WTC11 (cell line): ENCODE data around the gene PCDH9. TPM values are rescaled to one million over a fixed set of nuclear protein-coding genes. Genes with fewer than 3 reads are reported as not detected.

ENCODE experiments used
- ATAC-seq: fragments of 200-7000 bp; cut with Tn5 transposase; 2 replicates; pipeline ENCODE4 v1.10.0; 2021; ENCODE audit warnings: mild to moderate bottlenecking, moderate library complexity
- CTCF ChIA-PET: fragments of 300-600 bp; sonication (Branson Sonifier 250); formaldehyde crosslinking; loops from one replicate; lab custom pipeline; 2021; ENCODE audit warnings: antibody characterized with exemption; lab: Charles Lee
- POLR2A ChIA-PET: fragments of 350-600 bp; sonication (Branson Sonifier 250); formaldehyde crosslinking; loops from one replicate; lab custom pipeline; 2021; ENCODE audit warnings: antibody characterized with exemption; lab: Charles Lee
- DNase-seq: peaks from one replicate; pipeline ENCODE4 v3.0.0; 2021; ENCODE audit warnings: low spot score
- H3K27ac Mint-ChIP-seq: 2 replicates; pipeline ENCODE4 v1.8.0; 2021; ENCODE audit warnings: mixed read lengths
- H3K27me3 Mint-ChIP-seq: 2 replicates; pipeline ENCODE4 v1.8.0; 2021; ENCODE audit warnings: low read depth, mild to moderate bottlenecking, moderate library complexity, mixed read lengths
- H3K36me3 Mint-ChIP-seq: 2 replicates; pipeline ENCODE4 v1.8.0; 2021; ENCODE audit warnings: mixed read lengths
- H3K4me1 Mint-ChIP-seq: 2 replicates; pipeline ENCODE4 v1.8.0; 2022; ENCODE audit warnings: mixed read lengths
- H3K4me3 Mint-ChIP-seq: 2 replicates; pipeline ENCODE4 v1.8.0; 2021; ENCODE audit warnings: mild to moderate bottlenecking, moderate library complexity, mixed read lengths
- H3K9me3 Mint-ChIP-seq: 2 replicates; pipeline ENCODE4 v1.8.0; 2021; ENCODE audit warnings: mixed read lengths
- E2F5 ChIP-seq: sonication (generic); formaldehyde crosslinking; IDR thresholded peaks from 2 replicates; pipeline ENCODE4 v1.8.1; 2022; ENCODE audit warnings: mild to moderate bottlenecking, moderate library complexity, missing genetic modification reagents
- ELF4 ChIP-seq: sonication (generic); formaldehyde crosslinking; IDR thresholded peaks from 2 replicates; pipeline ENCODE4 v1.8.1; 2022; ENCODE audit warnings: low read depth, mild to moderate bottlenecking, moderate library complexity, missing genetic modification reagents
- EMX1 ChIP-seq: fragments of 250-450 bp; sonication (Bioruptor Pico); IDR thresholded peaks from 2 replicates; pipeline ENCODE4 v1.8.0; 2021; ENCODE audit warnings: mild to moderate bottlenecking
- FOXJ3 ChIP-seq: sonication (generic); formaldehyde crosslinking; IDR thresholded peaks from 2 replicates; pipeline ENCODE4 v1.9.0; 2021; ENCODE audit warnings: missing genetic modification reagents, mild to moderate bottlenecking, borderline replicate concordance
- NR3C1 ChIP-seq: sonication (generic); formaldehyde crosslinking; conservative IDR thresholded peaks from 2 replicates; pipeline ENCODE4 v1.8.1; 2023; ENCODE audit warnings: low read depth, mild to moderate bottlenecking, missing genetic modification reagents
- SMAD4 ChIP-seq: sonication (generic); formaldehyde crosslinking; IDR thresholded peaks from 2 replicates; pipeline ENCODE4 v1.8.0; 2022; ENCODE audit warnings: mild to moderate bottlenecking, missing genetic modification reagents
- SP1 ChIP-seq: sonication (generic); formaldehyde crosslinking; conservative IDR thresholded peaks from 2 replicates; pipeline ENCODE4 v1.8.1; 2022; ENCODE audit warnings: missing genetic modification reagents
- STAT6 ChIP-seq: sonication (generic); formaldehyde crosslinking; conservative IDR thresholded peaks from 2 replicates; pipeline ENCODE4 v1.8.1; 2023; ENCODE audit warnings: mild to moderate bottlenecking, low read depth, missing genetic modification reagents, moderate library complexity
- ZNF219 ChIP-seq: sonication (generic); formaldehyde crosslinking; IDR thresholded peaks from 2 replicates; pipeline ENCODE4 v1.8.0; 2023; ENCODE audit warnings: missing genetic modification reagents, mild to moderate bottlenecking, borderline replicate concordance
- ZNF232 ChIP-seq: sonication (generic); formaldehyde crosslinking; IDR thresholded peaks from 2 replicates; pipeline ENCODE4 v1.8.0; 2022; ENCODE audit warnings: mild to moderate bottlenecking, missing genetic modification reagents
- ZNF671 ChIP-seq: fragments of 250-450 bp; sonication (Bioruptor Pico); IDR thresholded peaks from 2 replicates; pipeline ENCODE4 v1.8.0; 2021; ENCODE audit warnings: mild to moderate bottlenecking
- total RNA-seq: library from RNA; stranded (reverse); gene quantifications from 3 replicates; pipeline ENCODE4 v1.2.3, GENCODE V29; 2021
- TF ChIP-seq, protein P1 (sequence below): sonication (generic); formaldehyde crosslinking; IDR thresholded peaks from 2 replicates; pipeline ENCODE4 v1.8.0; 2023; ENCODE audit warnings: mild to moderate bottlenecking, missing genetic modification reagents
- TF ChIP-seq, protein P2 (sequence below): sonication (generic); formaldehyde crosslinking; IDR thresholded peaks from 2 replicates; pipeline ENCODE4 v1.8.1; 2022; ENCODE audit warnings: mild to moderate bottlenecking, missing genetic modification reagents, moderate library complexity, borderline replicate concordance
- TF ChIP-seq, protein P3 (sequence below): fragments of 250-450 bp; sonication (Bioruptor Pico); IDR thresholded peaks from 2 replicates; pipeline ENCODE4 v1.9.0; 2021; ENCODE audit warnings: mild to moderate bottlenecking
- TF ChIP-seq, protein P4 (sequence below): fragments of 250-450 bp; sonication (Bioruptor Pico); IDR thresholded peaks from 2 replicates; pipeline ENCODE4 v1.9.0; 2021; ENCODE audit warnings: mild to moderate bottlenecking, borderline replicate concordance
- TF ChIP-seq, protein P5 (sequence below): sonication (generic); formaldehyde crosslinking; IDR thresholded peaks from 2 replicates; pipeline ENCODE4 v1.8.1; 2023; ENCODE audit warnings: mild to moderate bottlenecking, missing genetic modification reagents
- TF ChIP-seq, protein P6 (sequence below): fragments of 200-600 bp; IDR thresholded peaks from 2 replicates; pipeline ENCODE4 v1.8.0; 2022; ENCODE audit warnings: antibody characterized with exemption

The PCDH9 gene
- total RNA-seq, 1 experiment from 2014 or later = 0.48 TPM

DNA sequence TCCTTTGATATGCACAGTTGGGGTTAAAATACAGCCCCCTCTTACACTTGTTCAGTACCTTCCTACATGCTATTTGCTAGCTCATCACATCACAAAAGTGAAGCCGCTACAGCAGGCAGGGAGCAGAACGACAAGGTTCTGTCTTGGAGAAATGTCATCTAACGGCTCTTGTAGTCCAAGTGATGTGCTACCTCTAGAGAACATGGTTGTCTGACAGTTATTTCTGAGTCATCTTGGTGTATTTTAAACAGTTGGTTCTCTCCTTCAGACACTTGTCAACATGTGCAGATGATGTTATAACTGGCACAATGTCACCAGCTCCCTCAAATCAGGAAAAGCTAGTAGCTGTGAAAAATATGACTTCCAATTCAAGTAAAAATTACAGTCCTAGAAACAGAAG lies 865.0 kb downstream of the PCDH9 start:
- peaks cover 9% of the 10 kb centered on the region for H3K4me1 Mint-ChIP-seq
- H3K36me3 Mint-ChIP-seq = peaks cover 22% of the 10 kb centered on the region
- POLR2A ChIA-PET = no interaction called here
- DNase-seq = no peak
- no peak for ATAC-seq
- no peaks in the 10 kb centered on the region for H3K27me3 Mint-ChIP-seq
- TF ChIP-seq STAT6 (no peak), NR3C1 (CRISPR knock-in tag) (no peak), ZNF232 (no peak), SMAD4 (no peak), FOXJ3 (CRISPR knock-in tag) (no peak), ZNF671 (CRISPR knock-in tag) (no peak)
- TF ChIP-seq, protein P1, sequence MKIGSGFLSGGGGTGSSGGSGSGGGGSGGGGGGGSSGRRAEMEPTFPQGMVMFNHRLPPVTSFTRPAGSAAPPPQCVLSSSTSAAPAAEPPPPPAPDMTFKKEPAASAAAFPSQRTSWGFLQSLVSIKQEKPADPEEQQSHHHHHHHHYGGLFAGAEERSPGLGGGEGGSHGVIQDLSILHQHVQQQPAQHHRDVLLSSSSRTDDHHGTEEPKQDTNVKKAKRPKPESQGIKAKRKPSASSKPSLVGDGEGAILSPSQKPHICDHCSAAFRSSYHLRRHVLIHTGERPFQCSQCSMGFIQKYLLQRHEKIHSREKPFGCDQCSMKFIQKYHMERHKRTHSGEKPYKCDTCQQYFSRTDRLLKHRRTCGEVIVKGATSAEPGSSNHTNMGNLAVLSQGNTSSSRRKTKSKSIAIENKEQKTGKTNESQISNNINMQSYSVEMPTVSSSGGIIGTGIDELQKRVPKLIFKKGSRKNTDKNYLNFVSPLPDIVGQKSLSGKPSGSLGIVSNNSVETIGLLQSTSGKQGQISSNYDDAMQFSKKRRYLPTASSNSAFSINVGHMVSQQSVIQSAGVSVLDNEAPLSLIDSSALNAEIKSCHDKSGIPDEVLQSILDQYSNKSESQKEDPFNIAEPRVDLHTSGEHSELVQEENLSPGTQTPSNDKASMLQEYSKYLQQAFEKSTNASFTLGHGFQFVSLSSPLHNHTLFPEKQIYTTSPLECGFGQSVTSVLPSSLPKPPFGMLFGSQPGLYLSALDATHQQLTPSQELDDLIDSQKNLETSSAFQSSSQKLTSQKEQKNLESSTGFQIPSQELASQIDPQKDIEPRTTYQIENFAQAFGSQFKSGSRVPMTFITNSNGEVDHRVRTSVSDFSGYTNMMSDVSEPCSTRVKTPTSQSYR (CRISPR knock-in tag) = no peak
- TF ChIP-seq, protein P2, sequence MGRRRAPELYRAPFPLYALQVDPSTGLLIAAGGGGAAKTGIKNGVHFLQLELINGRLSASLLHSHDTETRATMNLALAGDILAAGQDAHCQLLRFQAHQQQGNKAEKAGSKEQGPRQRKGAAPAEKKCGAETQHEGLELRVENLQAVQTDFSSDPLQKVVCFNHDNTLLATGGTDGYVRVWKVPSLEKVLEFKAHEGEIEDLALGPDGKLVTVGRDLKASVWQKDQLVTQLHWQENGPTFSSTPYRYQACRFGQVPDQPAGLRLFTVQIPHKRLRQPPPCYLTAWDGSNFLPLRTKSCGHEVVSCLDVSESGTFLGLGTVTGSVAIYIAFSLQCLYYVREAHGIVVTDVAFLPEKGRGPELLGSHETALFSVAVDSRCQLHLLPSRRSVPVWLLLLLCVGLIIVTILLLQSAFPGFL (CRISPR knock-in tag) = no peak
- TF ChIP-seq, protein P3, sequence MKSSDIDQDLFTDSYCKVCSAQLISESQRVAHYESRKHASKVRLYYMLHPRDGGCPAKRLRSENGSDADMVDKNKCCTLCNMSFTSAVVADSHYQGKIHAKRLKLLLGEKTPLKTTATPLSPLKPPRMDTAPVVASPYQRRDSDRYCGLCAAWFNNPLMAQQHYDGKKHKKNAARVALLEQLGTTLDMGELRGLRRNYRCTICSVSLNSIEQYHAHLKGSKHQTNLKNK (CRISPR knock-in tag) = no peak
- H3K4me3 Mint-ChIP-seq = no peak overlapping the region
- no peak overlapping the region for H3K27ac Mint-ChIP-seq
- CTCF ChIA-PET = no interaction called here
- peaks cover 21% of the 10 kb centered on the region for H3K9me3 Mint-ChIP-seq

DNA sequence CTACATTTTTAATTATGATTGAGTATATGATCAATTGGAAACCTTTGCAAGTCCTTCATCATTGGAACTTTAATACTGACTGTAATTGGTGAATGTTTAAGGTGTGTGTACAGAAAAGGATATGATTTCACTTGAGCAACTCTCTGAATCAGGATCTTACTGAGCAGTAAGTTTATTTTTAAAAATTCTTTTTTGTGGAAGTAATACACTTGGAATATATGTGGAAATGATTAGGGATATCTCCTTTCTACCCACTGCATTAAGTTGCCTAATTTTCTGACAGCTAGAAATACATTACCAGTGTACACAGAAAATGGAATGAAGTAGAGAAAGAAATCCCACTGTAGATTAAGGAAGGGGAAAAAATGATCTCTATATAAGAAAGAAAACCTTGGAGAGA lies 865.8 kb downstream of the PCDH9 start:
- no peak for ATAC-seq
- H3K9me3 Mint-ChIP-seq = peaks cover 19% of the 10 kb centered on the region
- TF ChIP-seq EMX1 (CRISPR knock-in tag) = no peak
- no peak for TF ChIP-seq FOXJ3 (CRISPR knock-in tag)
- TF ChIP-seq E2F5 (CRISPR knock-in tag) = no peak
- TF ChIP-seq, protein P4, sequence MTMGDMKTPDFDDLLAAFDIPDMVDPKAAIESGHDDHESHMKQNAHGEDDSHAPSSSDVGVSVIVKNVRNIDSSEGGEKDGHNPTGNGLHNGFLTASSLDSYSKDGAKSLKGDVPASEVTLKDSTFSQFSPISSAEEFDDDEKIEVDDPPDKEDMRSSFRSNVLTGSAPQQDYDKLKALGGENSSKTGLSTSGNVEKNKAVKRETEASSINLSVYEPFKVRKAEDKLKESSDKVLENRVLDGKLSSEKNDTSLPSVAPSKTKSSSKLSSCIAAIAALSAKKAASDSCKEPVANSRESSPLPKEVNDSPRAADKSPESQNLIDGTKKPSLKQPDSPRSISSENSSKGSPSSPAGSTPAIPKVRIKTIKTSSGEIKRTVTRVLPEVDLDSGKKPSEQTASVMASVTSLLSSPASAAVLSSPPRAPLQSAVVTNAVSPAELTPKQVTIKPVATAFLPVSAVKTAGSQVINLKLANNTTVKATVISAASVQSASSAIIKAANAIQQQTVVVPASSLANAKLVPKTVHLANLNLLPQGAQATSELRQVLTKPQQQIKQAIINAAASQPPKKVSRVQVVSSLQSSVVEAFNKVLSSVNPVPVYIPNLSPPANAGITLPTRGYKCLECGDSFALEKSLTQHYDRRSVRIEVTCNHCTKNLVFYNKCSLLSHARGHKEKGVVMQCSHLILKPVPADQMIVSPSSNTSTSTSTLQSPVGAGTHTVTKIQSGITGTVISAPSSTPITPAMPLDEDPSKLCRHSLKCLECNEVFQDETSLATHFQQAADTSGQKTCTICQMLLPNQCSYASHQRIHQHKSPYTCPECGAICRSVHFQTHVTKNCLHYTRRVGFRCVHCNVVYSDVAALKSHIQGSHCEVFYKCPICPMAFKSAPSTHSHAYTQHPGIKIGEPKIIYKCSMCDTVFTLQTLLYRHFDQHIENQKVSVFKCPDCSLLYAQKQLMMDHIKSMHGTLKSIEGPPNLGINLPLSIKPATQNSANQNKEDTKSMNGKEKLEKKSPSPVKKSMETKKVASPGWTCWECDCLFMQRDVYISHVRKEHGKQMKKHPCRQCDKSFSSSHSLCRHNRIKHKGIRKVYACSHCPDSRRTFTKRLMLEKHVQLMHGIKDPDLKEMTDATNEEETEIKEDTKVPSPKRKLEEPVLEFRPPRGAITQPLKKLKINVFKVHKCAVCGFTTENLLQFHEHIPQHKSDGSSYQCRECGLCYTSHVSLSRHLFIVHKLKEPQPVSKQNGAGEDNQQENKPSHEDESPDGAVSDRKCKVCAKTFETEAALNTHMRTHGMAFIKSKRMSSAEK (CRISPR knock-in tag) = no peak
- TF ChIP-seq ELF4 = no peak
- TF ChIP-seq ZNF219 (CRISPR knock-in tag) = no peak
- TF ChIP-seq, protein P5, sequence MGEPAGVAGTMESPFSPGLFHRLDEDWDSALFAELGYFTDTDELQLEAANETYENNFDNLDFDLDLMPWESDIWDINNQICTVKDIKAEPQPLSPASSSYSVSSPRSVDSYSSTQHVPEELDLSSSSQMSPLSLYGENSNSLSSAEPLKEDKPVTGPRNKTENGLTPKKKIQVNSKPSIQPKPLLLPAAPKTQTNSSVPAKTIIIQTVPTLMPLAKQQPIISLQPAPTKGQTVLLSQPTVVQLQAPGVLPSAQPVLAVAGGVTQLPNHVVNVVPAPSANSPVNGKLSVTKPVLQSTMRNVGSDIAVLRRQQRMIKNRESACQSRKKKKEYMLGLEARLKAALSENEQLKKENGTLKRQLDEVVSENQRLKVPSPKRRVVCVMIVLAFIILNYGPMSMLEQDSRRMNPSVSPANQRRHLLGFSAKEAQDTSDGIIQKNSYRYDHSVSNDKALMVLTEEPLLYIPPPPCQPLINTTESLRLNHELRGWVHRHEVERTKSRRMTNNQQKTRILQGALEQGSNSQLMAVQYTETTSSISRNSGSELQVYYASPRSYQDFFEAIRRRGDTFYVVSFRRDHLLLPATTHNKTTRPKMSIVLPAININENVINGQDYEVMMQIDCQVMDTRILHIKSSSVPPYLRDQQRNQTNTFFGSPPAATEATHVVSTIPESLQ (CRISPR knock-in tag) = no peak
- TF ChIP-seq, protein P6, sequence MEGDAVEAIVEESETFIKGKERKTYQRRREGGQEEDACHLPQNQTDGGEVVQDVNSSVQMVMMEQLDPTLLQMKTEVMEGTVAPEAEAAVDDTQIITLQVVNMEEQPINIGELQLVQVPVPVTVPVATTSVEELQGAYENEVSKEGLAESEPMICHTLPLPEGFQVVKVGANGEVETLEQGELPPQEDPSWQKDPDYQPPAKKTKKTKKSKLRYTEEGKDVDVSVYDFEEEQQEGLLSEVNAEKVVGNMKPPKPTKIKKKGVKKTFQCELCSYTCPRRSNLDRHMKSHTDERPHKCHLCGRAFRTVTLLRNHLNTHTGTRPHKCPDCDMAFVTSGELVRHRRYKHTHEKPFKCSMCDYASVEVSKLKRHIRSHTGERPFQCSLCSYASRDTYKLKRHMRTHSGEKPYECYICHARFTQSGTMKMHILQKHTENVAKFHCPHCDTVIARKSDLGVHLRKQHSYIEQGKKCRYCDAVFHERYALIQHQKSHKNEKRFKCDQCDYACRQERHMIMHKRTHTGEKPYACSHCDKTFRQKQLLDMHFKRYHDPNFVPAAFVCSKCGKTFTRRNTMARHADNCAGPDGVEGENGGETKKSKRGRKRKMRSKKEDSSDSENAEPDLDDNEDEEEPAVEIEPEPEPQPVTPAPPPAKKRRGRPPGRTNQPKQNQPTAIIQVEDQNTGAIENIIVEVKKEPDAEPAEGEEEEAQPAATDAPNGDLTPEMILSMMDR = no peak
- TF ChIP-seq SP1 (CRISPR knock-in tag) = no peak
- TF ChIP-seq, protein P2 (CRISPR knock-in tag) = no peak

More for the DNA sequence above, 865.8 kb downstream of the PCDH9 start:
- Mint-ChIP-seq H3K4me1 (peaks cover 2% of the 10 kb centered on the region), H3K4me3 (no peak overlapping the region), H3K27ac (no peak overlapping the region), H3K27me3 (no peaks in the 10 kb centered on the region), H3K36me3 (peaks cover 17% of the 10 kb centered on the region)
- ChIA-PET CTCF (no interaction called here), POLR2A (no interaction called here)
- no peak for DNase-seq
